PC-9 (cell line): Measurements from ENCODE around the gene UBA3. TPM values are rescaled to one million over a fixed set of nuclear protein-coding genes. Genes with fewer than 3 reads are reported as not detected.

Experiments
- BruUV-seq: library from RNA; stranded (reverse); fragments of 400-500 nt; replicated peaks from 2 replicates; lab custom pipeline; 2021; lab: Mats Ljungman, UMichigan
- CTCF ChIA-PET: fragments of 300-600 bp; sonication (Branson Sonifier 250); formaldehyde crosslinking; loops from one replicate; lab custom pipeline; 2022; ENCODE audit warnings: antibody characterized with exemption; lab: Charles Lee
- POLR2A ChIA-PET: fragments of 300-600 bp; sonication (Branson Sonifier 250); formaldehyde crosslinking; loops from one replicate; lab custom pipeline; 2022; ENCODE audit warnings: antibody characterized with exemption; ENCODE audit not compliant: unreplicated experiment; lab: Charles Lee
- DNase-seq, 2 experiments: peaks; one replicate each; pipeline versions ENCODE4 v3.0.0 to v3.0.0-alpha.2; 2015 to 2022; ENCODE audit warnings: mixed read lengths in 1 of 2
- H2AFZ ChIP-seq: fragments of 200-600 bp; sonication (generic); 2 replicates; pipeline ENCODE4 v1.8.1; 2017; ENCODE audit warnings: antibody characterized with exemption
- H3F3A ChIP-seq: fragments of 200-600 bp; sonication (generic); 2 replicates; pipeline ENCODE4 v1.8.1; 2017; ENCODE audit warnings: antibody characterized with exemption, mild to moderate bottlenecking, low read depth; ENCODE audit not compliant: insufficient read depth
- H3K27ac ChIP-seq: fragments of 200-600 bp; sonication (generic); 2 replicates; pipeline ENCODE4 v1.6.1; 2016; ENCODE audit warnings: mixed run types
- H3K27me3 ChIP-seq: fragments of 200-600 bp; sonication (generic); 2 replicates; pipeline ENCODE4 v1.6.1; 2016; ENCODE audit warnings: low read depth, mixed run types; ENCODE audit not compliant: insufficient read depth
- H3K36me3 ChIP-seq: fragments of 200-600 bp; sonication (generic); 2 replicates; pipeline ENCODE4 v1.6.1; 2016; ENCODE audit warnings: low read depth, mixed run types
- H3K4me1 ChIP-seq: fragments of 200-600 bp; sonication (generic); replicated peaks from 2 replicates; pipeline ENCODE4 v1.6.1; 2016; ENCODE audit warnings: mixed run types; ENCODE audit not compliant: insufficient read depth
- H3K4me2 ChIP-seq: fragments of 200-600 bp; sonication (generic); 2 replicates; pipeline ENCODE4 v1.6.1; 2017; ENCODE audit warnings: mixed run types
- H3K4me3 ChIP-seq: fragments of 200-600 bp; sonication (generic); 2 replicates; pipeline ENCODE4 v1.6.1; 2016; ENCODE audit warnings: mixed run types
- H3K79me2 ChIP-seq: fragments of 200-600 bp; sonication (generic); 2 replicates; pipeline ENCODE4 v1.6.1; 2017; ENCODE audit warnings: low read depth, mixed run types
- H3K9me2 ChIP-seq: fragments of 200-600 bp; sonication (generic); 2 replicates; pipeline ENCODE4 v1.8.1; 2017; ENCODE audit warnings: mild to moderate bottlenecking; ENCODE audit not compliant: insufficient read depth
- H3K9me3 ChIP-seq: fragments of 200-600 bp; sonication (generic); 2 replicates; pipeline ENCODE4 v1.8.1; 2016; ENCODE audit warnings: low read depth; ENCODE audit not compliant: insufficient read depth
- H4K20me1 ChIP-seq: fragments of 200-600 bp; sonication (generic); 2 replicates; pipeline ENCODE4 v1.8.1; 2017; ENCODE audit not compliant: insufficient read depth
- CTCF ChIP-seq: fragments of 200-600 bp; sonication (generic); conservative IDR thresholded peaks from 2 replicates; pipeline ENCODE4 v1.6.1; 2017; ENCODE audit warnings: mixed run types, antibody characterized with exemption, mild to moderate bottlenecking, moderate library complexity
- EZH2 ChIP-seq: fragments of 200-600 bp; sonication (generic); IDR thresholded peaks from 2 replicates; pipeline ENCODE4 v1.8.0; 2017; ENCODE audit warnings: antibody characterized with exemption, low read depth
- intact Hi-C: fragments of 100-400 bp; cut with micrococcal nuclease; formaldehyde crosslinking; loops from one replicate; pipeline ENCODE4 v1.10.0; 2022; ENCODE audit not compliant: unreplicated experiment
- total RNA-seq: library from RNA; stranded (reverse); gene quantifications from 2 replicates; pipeline ENCODE4 v1.2.3, GENCODE V29; 2021

Gene UBA3
- total RNA-seq, 1 experiment from 2014 or later: 88.8 TPM

GRCh38 chr3:69113536-69113935 lies 33.4 kb upstream of the UBA3 start:
- DNase-seq: no peak
- H4K20me1 ChIP-seq: no peaks in the 10 kb centered on the region
- H3F3A ChIP-seq: peaks cover 27% of the 10 kb centered on the region
- H3K79me2 ChIP-seq: no peaks in the 10 kb centered on the region
- H3K9me2 ChIP-seq: no peaks in the 10 kb centered on the region
- no peak for TF ChIP-seq CTCF
- no peak for TF ChIP-seq EZH2
- H3K4me3 ChIP-seq: no peak overlapping the region
- intact Hi-C loops: no loop called here
- H2AFZ ChIP-seq: no peak overlapping the region
- ChIA-PET CTCF (no interaction called here), POLR2A (no interaction called here)
- H3K27me3 ChIP-seq: no peaks in the 10 kb centered on the region
- no TSS peak for BruUV-seq
- H3K9me3 ChIP-seq: no peaks in the 10 kb centered on the region
- no peak overlapping the region for H3K27ac ChIP-seq
- H3K4me1 ChIP-seq: peaks cover 31% of the 10 kb centered on the region
- no peaks in the 10 kb centered on the region for H3K36me3 ChIP-seq
- no peak overlapping the region for H3K4me2 ChIP-seq

GRCh38 chr3:69110941-69111546 lies 30.9 kb upstream of the UBA3 start:
- POLR2A ChIA-PET: no interaction called here

GRCh38 chr3:69108811-69109210 lies 28.6 kb upstream of the UBA3 start:
- no peak for TF ChIP-seq CTCF
- TF ChIP-seq EZH2: no peak
- Histone ChIP-seq H3K4me2 (no peak overlapping the region), H4K20me1 (no peaks in the 10 kb centered on the region), H2AFZ (no peak overlapping the region), H3F3A (no peaks in the 10 kb centered on the region; the same call in 1 of the 2 replicates), H3K27ac (no peak overlapping the region), H3K9me2 (no peaks in the 10 kb centered on the region), H3K27me3 (no peaks in the 10 kb centered on the region), H3K4me3 (no peak overlapping the region), H3K79me2 (no peaks in the 10 kb centered on the region), H3K36me3 (peaks cover 3% of the 10 kb centered on the region; the same call in 1 of the 2 replicates), H3K9me3 (no peaks in the 10 kb centered on the region), H3K4me1 (no peaks in the 10 kb centered on the region)
- ChIA-PET POLR2A (interaction anchor here (0.6 to 0.7 kb wide), 2 partner anchors 16 to 23 kb away, joined by 3 to 8 read pairs; no protein-coding TSS in a partner anchor), CTCF (no interaction called here)
- DNase-seq: no peak
- BruUV-seq: no TSS peak
- intact Hi-C loops: no loop called here

More at GRCh38 chr3:69110941-69111546, 30.9 kb upstream of the UBA3 start:
- Histone ChIP-seq H3K27me3 (no peaks in the 10 kb centered on the region), H3K36me3 (no peaks in the 10 kb centered on the region), H4K20me1 (no peaks in the 10 kb centered on the region), H3K9me2 (no peaks in the 10 kb centered on the region), H3K79me2 (no peaks in the 10 kb centered on the region), H3K27ac (no peak overlapping the region), H3K4me1 (peaks cover 13% of the 10 kb centered on the region), H3K4me2 (no peak overlapping the region), H2AFZ (no peak overlapping the region), H3F3A (peaks cover 12% of the 10 kb centered on the region), H3K4me3 (no peak overlapping the region), H3K9me3 (no peaks in the 10 kb centered on the region)
- DNase-seq: no peak
- BruUV-seq: no TSS peak
- TF ChIP-seq EZH2 (no peak), CTCF (no peak)
- intact Hi-C loops: no loop called here
- CTCF ChIA-PET: no interaction called here
